OCI-M2 (cell line): ENCODE data around the gene CDC25C.
"Not testable (repeated sequence)": the region's sequence is repeated elsewhere in the genome, so short reads cannot be mapped to it uniquely, and the experiment has no call there.

Experiments
- DNase-seq: peaks from one replicate; lab custom pipeline; 2025; ENCODE audit not compliant: unreplicated experiment; lab: John Stamatoyannopoulos, UW

CDC25C gene

DNA sequence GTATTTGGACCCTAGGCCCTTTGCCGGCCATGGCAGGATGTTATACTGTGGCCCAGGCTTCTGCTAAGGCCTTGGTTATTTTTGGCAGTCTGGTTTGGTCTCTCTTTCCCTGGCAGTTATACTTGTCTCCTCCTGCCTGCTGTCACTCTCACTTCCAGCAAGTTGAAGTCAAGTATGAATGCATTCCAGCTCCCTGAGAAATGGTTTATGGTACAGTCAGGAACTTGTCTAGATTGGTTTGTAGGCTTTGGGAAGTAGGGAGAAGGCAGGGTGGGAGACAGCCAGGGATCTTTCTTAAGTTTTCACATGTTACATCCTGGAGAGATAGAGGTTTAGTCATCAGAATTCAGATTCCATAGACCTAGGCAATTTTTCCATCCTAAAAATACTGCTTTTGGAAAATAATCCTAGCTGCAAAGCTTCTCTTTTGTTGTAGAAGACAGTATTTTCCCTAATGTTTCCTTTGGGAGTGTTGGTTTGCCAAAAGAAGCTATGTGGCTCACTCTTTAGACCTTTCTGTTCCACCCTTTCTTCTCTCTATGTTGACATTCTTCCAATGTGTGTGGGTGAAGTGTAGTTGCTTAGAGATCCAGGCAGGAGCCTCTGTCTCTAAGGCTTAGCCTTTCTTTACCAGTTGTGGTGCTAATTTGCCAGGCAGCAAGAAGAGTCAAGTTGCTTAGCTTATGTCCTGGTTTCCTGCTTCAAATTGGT, 18.4 kb upstream of the CDC25C start:
- DNase-seq, result no peak

- DNase-seq, result no peak
Observed at GRCh38 chr5:138346889-138347288, 15.3 kb upstream of the CDC25C start.

DNA sequence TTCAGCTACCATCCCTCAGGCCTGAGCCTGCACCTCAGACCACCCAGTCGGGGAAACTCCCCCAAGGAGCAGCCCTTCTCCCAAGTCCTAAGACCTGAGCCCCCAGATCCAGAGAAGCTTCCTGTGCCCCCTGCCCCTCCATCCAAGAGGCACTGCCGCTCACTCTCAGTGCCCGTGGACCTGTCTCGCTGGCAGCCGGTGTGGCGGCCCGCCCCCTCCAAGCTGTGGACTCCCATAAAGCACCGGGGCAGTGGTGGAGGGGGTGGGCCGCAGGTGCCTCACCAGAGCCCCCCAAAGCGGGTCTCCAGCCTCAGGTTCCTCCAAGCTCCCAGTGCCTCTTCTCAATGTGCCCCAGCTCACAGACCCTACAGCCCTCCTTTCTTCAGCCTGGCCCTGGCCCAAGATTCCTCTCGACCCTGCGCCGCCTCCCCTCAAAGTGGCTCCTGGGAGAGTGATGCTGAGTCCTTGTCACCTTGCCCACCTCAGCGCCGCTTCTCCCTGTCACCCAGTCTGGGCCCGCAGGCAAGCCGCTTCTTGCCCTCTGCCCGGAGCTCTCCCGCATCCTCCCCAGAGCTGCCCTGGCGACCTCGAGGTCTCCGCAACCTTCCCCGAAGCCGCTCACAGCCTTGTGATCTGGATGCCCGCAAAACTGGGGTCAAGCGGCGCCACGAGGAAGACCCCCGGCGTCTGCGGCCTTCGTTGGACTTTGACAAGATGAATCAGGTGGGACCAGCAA, 13.5 kb upstream of the CDC25C start:
- no peak for DNase-seq

GRCh38 chr5:138340008-138340407, 8.4 kb upstream of the CDC25C start:
- no peak for DNase-seq

DNA sequence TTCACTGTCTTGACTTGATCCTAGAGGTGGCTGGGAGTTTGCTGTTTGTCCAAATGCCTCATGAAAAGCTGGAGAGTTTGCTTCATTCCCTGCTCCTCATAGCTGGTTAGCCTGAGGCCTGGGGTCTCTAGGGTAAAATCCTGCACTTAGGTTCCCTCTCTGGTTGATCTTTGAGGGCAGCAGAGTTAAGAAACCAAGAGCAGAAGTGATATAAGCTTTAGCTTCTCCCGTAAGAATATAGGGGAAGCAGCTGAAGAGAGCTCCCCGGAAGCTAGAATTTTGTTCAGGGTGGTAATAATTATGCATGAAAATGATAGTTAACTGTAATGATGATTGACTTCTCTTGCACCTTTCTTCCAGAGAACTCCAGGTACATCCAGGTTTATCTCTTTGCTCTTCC, 7.9 kb upstream of the CDC25C start:
- DNase-seq, result no peak

DNA sequence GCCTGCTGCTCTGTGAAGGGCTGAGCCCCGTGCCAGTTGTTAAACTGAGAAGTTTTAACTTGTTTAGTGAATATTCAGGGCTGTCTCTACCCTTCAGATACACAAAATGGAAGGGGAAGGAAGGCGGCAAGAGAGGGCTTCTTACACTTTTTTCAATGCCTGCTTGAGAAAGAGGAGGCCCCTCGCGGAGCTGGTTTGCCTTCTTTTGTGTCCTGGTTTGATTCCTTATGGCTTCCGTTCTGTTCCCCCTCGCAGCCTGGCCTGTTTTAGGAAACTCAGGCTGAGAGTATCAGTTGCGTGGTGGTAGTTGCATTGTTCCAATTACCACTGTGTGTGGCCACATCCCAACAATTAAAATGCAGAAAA, 7.5 kb upstream of the CDC25C start:
- DNase-seq, result no peak

GRCh38 chr5:138338411-138339090, 6.9 kb upstream of the CDC25C start:
- DNase-seq, result no peak

- DNase-seq, result peak; percentile 93
Observed at GRCh38 chr5:138337685-138338410, 6.2 kb upstream of the CDC25C start, which contains the start of gene FAM53C. Gene FAM53C (plus strand): TSS chr5:138338266. CDS start chr5:138341336, 3,070 bp downstream.

GRCh38 chr5:138336952-138337684, 5.5 kb upstream of the CDC25C start:
- no peak for DNase-seq

DNA sequence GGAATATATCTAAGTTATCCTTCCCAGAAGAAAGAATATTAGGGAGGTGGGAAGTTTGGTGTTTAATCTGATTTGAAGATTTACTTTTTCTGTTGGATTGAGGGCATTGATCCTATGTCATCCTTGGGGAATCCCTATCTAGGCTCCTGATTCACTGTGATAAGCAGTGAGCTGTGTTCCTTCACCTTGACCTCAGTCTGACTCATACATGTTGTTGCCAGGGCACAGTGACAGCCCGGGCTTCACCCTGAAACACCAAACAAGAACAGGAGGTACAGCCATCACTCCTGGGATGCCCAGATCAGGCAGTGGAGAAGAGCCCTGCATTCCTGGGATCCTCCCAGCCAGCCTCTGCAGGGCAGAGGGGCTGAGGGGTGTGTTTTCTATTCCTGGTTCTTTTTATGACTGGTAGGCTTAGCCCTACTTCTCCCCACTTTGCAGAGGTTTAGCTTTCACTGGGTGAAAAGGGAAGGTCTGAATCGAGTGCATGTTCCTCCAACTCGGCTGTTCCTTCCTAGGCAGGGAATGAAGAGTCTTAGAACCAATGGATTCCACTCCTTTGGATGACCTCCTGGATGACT, 3.4 kb upstream of the CDC25C start:
- DNase-seq, result no peak

GRCh38 chr5:138330813-138331448, 673 bp downstream of the CDC25C start:
- no peak for DNase-seq

DNA sequence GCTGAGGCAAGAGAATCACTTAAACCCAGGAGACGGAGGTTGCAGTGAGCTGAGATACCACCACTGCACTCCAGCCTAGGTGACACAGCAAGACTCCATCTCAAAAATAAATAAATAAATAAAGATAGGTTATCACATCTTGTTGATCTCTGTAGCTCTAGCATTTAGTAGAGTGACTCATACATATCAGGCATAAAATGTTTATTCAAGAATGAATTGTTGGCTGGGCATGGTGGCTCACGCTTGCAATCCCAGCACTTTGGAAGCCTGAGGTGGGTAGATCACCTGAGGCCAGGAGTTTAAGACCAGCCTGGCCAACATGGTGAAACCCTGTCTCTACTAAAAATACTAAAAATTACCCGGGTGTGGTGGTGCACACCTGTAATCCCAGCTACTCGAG, 13.4 kb downstream of the CDC25C start:
- DNase-seq, result not testable (repeated sequence)

DNA sequence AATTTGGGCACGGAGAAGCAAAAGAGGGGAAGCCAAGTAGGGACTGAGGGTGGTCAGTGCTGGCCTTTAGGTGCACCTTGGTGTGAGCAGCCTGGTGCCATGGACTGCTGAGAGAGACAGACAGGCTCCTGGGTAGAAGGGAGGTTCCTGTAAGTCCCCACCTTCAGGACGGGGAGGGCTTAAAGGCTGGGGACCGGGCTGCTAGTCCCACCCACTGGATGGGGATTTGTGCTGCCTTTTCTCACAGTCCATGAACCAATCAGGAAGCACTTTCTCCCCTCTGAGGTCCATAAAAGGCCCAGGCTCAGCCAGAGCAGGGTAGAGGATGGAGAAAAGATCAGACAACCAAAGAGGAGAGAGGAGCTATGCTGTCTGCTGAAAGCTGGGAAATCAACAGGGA, 15.2 kb downstream of the CDC25C start:
- no peak for DNase-seq

DNA sequence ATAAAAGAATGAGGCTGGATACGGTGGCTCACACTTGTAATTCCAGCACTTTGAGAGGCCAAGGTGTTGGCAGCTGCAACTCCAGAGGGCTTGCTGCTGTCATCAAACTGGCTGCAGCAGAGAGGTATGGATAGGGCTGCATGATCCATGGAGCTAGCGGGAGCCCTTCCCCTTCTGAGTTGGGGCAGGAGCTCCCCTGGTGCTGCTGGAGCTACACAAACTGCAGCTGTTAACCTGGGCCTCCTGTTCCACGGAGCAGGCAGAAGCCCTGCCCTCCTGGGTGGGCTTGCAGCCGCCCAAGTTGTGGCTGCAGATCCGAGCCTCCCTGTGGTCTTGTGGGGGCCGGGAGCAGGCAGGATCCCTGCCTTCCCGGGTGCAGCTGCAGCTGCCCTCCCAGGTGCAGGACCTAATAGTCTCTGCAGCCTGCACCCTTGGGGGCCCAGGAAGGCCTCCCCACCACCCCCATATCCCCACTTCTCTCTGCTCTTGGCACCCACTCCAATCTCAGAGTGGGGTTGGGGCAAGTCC, 15.8 kb downstream of the CDC25C start:
- no peak for DNase-seq

- DNase-seq, result no peak
Observed at GRCh38 chr5:138305797-138306196, 25.8 kb downstream of the CDC25C start.

- DNase-seq, result no peak
Observed at GRCh38 chr5:138303372-138303771, 28.2 kb downstream of the CDC25C start.

- DNase-seq, result no peak
Observed at GRCh38 chr5:138289296-138289695, 42.3 kb downstream of the CDC25C start.

DNA sequence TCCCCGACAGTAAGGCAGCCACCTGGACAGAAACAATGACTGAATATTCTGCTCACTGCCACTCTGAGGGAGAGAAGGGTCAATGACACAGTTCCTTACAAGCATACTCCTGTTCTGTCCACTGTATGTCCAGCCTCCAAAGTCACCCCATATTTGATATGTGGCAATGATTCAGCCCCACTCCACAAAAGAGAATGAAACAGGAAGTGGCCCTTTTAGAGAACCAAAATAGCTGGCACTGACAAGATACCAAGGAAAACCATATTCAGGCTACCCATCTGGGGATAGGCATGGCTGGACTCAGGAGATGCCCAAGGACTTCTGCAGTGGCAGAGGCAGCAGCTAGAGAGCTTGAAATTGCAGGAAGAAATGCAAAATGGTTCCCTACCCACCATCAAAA, 44.4 kb downstream of the CDC25C start:
- DNase-seq, result no peak

DNA sequence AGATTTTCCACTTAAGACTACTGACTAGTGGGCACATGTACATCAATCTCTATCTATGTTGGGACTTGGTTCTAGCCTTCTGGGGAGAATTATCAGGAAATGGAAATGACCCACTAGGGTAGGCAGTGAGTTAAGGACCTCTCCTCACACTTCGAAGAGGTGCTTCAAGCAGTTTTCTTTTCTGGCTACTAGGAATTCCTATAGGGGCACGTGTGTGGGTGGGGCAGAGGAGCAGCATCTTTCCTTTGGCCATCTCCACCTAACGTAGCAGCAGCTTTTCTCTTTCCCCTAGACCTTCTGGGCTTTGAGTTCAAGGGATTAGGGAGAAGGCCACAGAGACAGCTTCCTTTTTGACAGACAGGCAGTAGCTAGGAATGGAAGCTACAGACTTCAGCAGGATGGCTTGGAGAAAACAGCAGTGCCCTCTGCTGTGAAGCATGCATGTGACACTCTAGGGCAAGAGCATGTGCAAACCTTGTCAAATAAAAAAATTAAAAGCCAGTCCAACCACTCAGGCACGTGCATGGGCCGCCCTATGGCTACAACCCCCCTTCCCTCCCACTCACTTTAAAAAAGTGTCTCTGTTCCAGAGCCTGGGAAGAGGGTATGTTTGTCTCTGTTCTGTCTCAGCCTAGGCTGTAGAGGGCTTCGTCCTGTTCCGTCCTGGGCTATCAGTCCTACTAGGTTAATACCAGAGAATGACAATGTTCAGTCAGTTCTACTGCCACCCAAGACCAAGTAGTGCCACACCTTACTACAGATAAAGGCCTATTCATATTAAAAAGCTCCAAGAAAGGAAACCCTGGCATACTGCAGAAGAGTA, 48.5 kb downstream of the CDC25C start:
- no peak for DNase-seq
